Hepatic stellate cell (primary cell): ENCODE measurements around the gene ARGLU1.

ENCODE experiments used
- DNase-seq: peaks from one replicate; pipeline ENCODE4 v3.0.0; 2011; ENCODE audit warnings: low spot score

The ARGLU1 gene

GRCh38 chr13:106524108-106524507, 43.8 kb downstream of the ARGLU1 start:
- DNase-seq: no peak

GRCh38 chr13:106523576-106523975, 44.4 kb downstream of the ARGLU1 start:
- no peak for DNase-seq

- no peak for DNase-seq
Observed at GRCh38 chr13:106522898-106523525, 44.9 kb downstream of the ARGLU1 start.

GRCh38 chr13:106522112-106522705, 45.7 kb downstream of the ARGLU1 start:
- no peak for DNase-seq

GRCh38 chr13:106521095-106521799, 46.7 kb downstream of the ARGLU1 start:
- DNase-seq: no peak

- no peak for DNase-seq
Observed at GRCh38 chr13:106520251-106521054, 47.5 kb downstream of the ARGLU1 start.

GRCh38 chr13:106518512-106518911, 49.4 kb downstream of the ARGLU1 start:
- DNase-seq: no peak

- no peak for DNase-seq
Observed at GRCh38 chr13:106517109-106517847, 50.7 kb downstream of the ARGLU1 start.

GRCh38 chr13:106515635-106516254, 52.2 kb downstream of the ARGLU1 start:
- no peak for DNase-seq

GRCh38 chr13:106514928-106515634, 52.9 kb downstream of the ARGLU1 start:
- no peak for DNase-seq

GRCh38 chr13:106513025-106513983, 54.6 kb downstream of the ARGLU1 start:
- DNase-seq: no peak

- no peak for DNase-seq
Observed at GRCh38 chr13:106507560-106508274, 60.2 kb downstream of the ARGLU1 start.

GRCh38 chr13:106506286-106506685, 61.7 kb downstream of the ARGLU1 start:
- no peak for DNase-seq

- no peak for DNase-seq
Observed at GRCh38 chr13:106505732-106506131, 62.2 kb downstream of the ARGLU1 start.

GRCh38 chr13:106505295-106505694, 62.6 kb downstream of the ARGLU1 start:
- DNase-seq: no peak

GRCh38 chr13:106503730-106504453, 64.0 kb downstream of the ARGLU1 start:
- no peak for DNase-seq

- no peak for DNase-seq
Observed at GRCh38 chr13:106503272-106503671, 64.7 kb downstream of the ARGLU1 start.

GRCh38 chr13:106500445-106500844, 67.5 kb downstream of the ARGLU1 start:
- no peak for DNase-seq
